Measurements from ENCODE around the gene LRRN4CL.
A peak's percentile ranks its signal among the peaks of the same experiment; 100 is the strongest.
"Not testable (repeated sequence)": the region's sequence is repeated elsewhere in the genome, so short reads cannot be mapped to it uniquely, and the experiment has no call there.

The LRRN4CL gene

GRCh38 chr11:62709247-62710000, 20.1 kb upstream of the LRRN4CL start:
- DNase-seq = peak; percentile 99

- peak; percentile 59 for DNase-seq
Measured at GRCh38 chr11:62708793-62709192, 19.5 kb upstream of the LRRN4CL start.

- DNase-seq = no peak
Measured at GRCh38 chr11:62708392-62708791, 19.1 kb upstream of the LRRN4CL start.

GRCh38 chr11:62707277-62707861, 18.0 kb upstream of the LRRN4CL start, which contains the start of the genes BSCL2 and GNG3:
TSS of gene BSCL2 (minus strand) at chr11:62707424. CDS start at chr11:62707195, 229 bp downstream.
TSS of gene GNG3 (plus strand) at chr11:62707676. CDS start at chr11:62708296, 620 bp downstream.
- no peak for DNase-seq

- DNase-seq = no peak
Measured at GRCh38 chr11:62706850-62707247, 17.5 kb upstream of the LRRN4CL start.

GRCh38 chr11:62705880-62706849, 16.8 kb upstream of the LRRN4CL start:
- peak; percentile 98 for DNase-seq

- DNase-seq = peak; percentile 36
Measured at GRCh38 chr11:62705413-62705812, 16.1 kb upstream of the LRRN4CL start.

GRCh38 chr11:62703921-62704320, 14.6 kb upstream of the LRRN4CL start:
- DNase-seq = not testable (repeated sequence)

GRCh38 chr11:62702246-62702645, 12.9 kb upstream of the LRRN4CL start:
- no peak for DNase-seq

- peak; percentile 43 for DNase-seq
Measured at GRCh38 chr11:62694455-62695167, 5.3 kb upstream of the LRRN4CL start.

GRCh38 chr11:62693624-62694023, 4.3 kb upstream of the LRRN4CL start:
- not testable (repeated sequence) for DNase-seq

- no peak for DNase-seq
Measured at GRCh38 chr11:62688491-62688890, 839 bp downstream of the LRRN4CL start.

GRCh38 chr11:62687508-62688396, 1.6 kb downstream of the LRRN4CL start:
- DNase-seq = no peak

GRCh38 chr11:62682518-62682917, 6.8 kb downstream of the LRRN4CL start:
- no peak for DNase-seq

GRCh38 chr11:62680825-62681240, 8.5 kb downstream of the LRRN4CL start:
- DNase-seq = peak; percentile 51

GRCh38 chr11:62678770-62679696, 10.3 kb downstream of the LRRN4CL start, which contains the start of gene UBXN1:
TSS of gene UBXN1 (minus strand) at chr11:62679073. CDS start at chr11:62678923, 150 bp downstream.
- DNase-seq = peak; percentile 79

- no peak for DNase-seq
Measured at GRCh38 chr11:62678433-62678769, 10.9 kb downstream of the LRRN4CL start.

GRCh38 chr11:62677714-62678113, 11.6 kb downstream of the LRRN4CL start:
- DNase-seq = no peak

- DNase-seq = no peak
Measured at GRCh38 chr11:62677156-62677555, 12.2 kb downstream of the LRRN4CL start.

GRCh38 chr11:62676698-62677097, 12.6 kb downstream of the LRRN4CL start:
- DNase-seq = no peak

Measured in COR-L47 (cell line).